Tibial nerve (tissue), 4 donors: Measurements from ENCODE around the gene STOX1. TPM values are rescaled to one million over a fixed set of nuclear protein-coding genes. Genes with fewer than 3 reads are reported as not detected.
"Not testable (repeated sequence)": the region's sequence is repeated elsewhere in the genome, so short reads cannot be mapped to it uniquely, and the experiment has no call there.

ENCODE experiments used
- DNase-seq, 2 donors: peaks; one replicate each; pipeline ENCODE4 v3.0.0-alpha.2; 2019; ENCODE audit warnings: low spot score in 2 of 2
- H3K27ac ChIP-seq, 4 donors: fragments of 200-600 bp; sonication (generic) in 3 of 4; one replicate each; pipeline ENCODE4 v1.5.1; 2017 to 2019; ENCODE audit warnings: mild to moderate bottlenecking in 1 of 4
- H3K27me3 ChIP-seq, 2 donors: fragments of 200-600 bp; sonication (generic) in 1 of 2; one replicate each; pipeline versions ENCODE4 v1.5.1 to v1.6.0; 2017 to 2019
- H3K36me3 ChIP-seq, 3 donors: fragments of 200-600 bp; sonication (generic); one replicate each; pipeline ENCODE4 v1.5.1; 2018 to 2019
- H3K4me1 ChIP-seq, 4 donors: fragments of 200-600 bp; sonication (generic) in 3 of 4; one replicate each; pipeline ENCODE4 v1.5.1; 2017 to 2019
- H3K4me3 ChIP-seq, 4 donors: fragments of 200-600 bp; sonication (generic) in 3 of 4; one replicate each; pipeline ENCODE4 v1.5.1; 2017 to 2019; ENCODE audit warnings: mild to moderate bottlenecking in 1 of 4, moderate library complexity in 1 of 4
- H3K9me3 ChIP-seq, 4 donors: fragments of 200-600 bp; sonication (generic) in 3 of 4; one replicate each; pipeline ENCODE4 v1.5.1; 2017 to 2019
- EP300 ChIP-seq, 2 donors: sonication (generic); formaldehyde crosslinking; IDR thresholded peaks; one replicate each; pipeline ENCODE4 v1.6.1; 2017; ENCODE audit warnings: antibody characterized with exemption in 2 of 2, mild to moderate bottlenecking in 1 of 2
- POLR2A ChIP-seq, 2 donors: fragments of 450-650 bp; IDR thresholded peaks; one replicate each; pipeline ENCODE4 v1.6.1; 2017; ENCODE audit warnings: antibody characterized with exemption in 2 of 2, mild to moderate bottlenecking in 2 of 2, moderate library complexity in 2 of 2
- WGBS, 2 donors: methylation state at CpG; one replicate each; pipeline ENCODE4 v1.1.5; 2018; 5-methylcytosine and 5-hydroxymethylcytosine counted together
- total RNA-seq, 4 donors: library from RNA; depleted of rRNA; stranded (reverse); fragments of >200 nt; gene quantifications; one replicate each; pipeline ENCODE4 v1.1.0, GENCODE V29; 2016
- TF ChIP-seq, protein P1 (sequence below), 5 experiments: fragments of 200-600 bp in 3 of 5; fragments of 450-650 bp in 2 of 5; sonication (generic) in 3 of 5; IDR thresholded peaks; one replicate each; pipeline ENCODE4 v1.5.1; 2016 to 2019; ENCODE audit warnings: antibody characterized with exemption in 5 of 5, mild to moderate bottlenecking in 3 of 5, moderate library complexity in 2 of 5

Gene STOX1
- total RNA-seq, 4 donors from 2014 or later = 1.2 to 5.7 (median 3.2) TPM

DNA sequence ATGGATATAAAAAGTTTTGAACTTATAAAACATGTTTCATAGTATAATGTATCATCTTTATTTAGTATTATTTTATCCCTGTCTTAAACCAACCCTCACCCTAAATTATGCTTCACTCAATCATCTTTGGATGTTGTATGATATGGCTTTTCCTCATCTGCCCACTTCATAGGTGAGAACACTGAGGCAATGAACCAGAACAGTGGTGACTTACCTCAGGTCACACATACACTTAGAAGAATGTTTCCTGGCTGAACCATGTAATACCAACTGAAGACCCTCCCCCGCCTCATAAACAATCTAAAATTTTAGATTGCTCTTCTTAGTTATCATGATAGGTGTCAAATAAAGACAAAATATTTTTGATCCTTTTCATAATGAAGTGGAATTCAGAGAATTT is 22.6 kb upstream of the STOX1 start:
- no peaks in the 10 kb centered on the region for H3K27me3 ChIP-seq
- no peak for DNase-seq
- H3K9me3 ChIP-seq = no peaks in the 10 kb centered on the region
- H3K36me3 ChIP-seq = no peaks in the 10 kb centered on the region
- 95 to 100% methylated on average over 1 of the region's 1 CpG for WGBS, 2 donors
- H3K4me1 ChIP-seq = no peaks in the 10 kb centered on the region
- no peak overlapping the region for H3K4me3 ChIP-seq
- TF ChIP-seq POLR2A (IDR thresholded peaks at IDR 0.05) = no peak
- TF ChIP-seq, protein P1, sequence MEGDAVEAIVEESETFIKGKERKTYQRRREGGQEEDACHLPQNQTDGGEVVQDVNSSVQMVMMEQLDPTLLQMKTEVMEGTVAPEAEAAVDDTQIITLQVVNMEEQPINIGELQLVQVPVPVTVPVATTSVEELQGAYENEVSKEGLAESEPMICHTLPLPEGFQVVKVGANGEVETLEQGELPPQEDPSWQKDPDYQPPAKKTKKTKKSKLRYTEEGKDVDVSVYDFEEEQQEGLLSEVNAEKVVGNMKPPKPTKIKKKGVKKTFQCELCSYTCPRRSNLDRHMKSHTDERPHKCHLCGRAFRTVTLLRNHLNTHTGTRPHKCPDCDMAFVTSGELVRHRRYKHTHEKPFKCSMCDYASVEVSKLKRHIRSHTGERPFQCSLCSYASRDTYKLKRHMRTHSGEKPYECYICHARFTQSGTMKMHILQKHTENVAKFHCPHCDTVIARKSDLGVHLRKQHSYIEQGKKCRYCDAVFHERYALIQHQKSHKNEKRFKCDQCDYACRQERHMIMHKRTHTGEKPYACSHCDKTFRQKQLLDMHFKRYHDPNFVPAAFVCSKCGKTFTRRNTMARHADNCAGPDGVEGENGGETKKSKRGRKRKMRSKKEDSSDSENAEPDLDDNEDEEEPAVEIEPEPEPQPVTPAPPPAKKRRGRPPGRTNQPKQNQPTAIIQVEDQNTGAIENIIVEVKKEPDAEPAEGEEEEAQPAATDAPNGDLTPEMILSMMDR (IDR thresholded peaks at IDR 0.05) = no peak
- no peak for TF ChIP-seq EP300 (IDR thresholded peaks at IDR 0.05)
- no peak overlapping the region for H3K27ac ChIP-seq

DNA sequence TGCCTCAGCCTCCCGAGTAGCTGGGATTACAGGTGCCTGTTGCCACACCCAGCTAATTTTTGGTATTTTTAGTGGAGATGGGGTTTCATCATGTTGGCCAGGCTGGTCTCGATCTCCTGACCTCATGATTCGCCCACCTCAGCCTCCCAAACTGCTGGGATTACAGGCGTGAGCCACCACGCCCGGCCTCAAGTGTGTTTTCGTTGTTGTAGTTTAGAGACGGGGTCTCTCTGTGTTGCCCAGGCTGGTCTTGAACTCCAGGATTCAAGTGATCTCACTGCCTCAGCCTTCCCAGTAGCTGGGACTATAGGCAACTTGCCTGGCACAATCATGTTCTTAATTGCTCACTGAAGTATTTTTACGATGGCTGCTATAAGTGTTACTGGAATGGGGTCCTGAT is 16.5 kb upstream of the STOX1 start:
- not testable (repeated sequence) for H3K9me3 ChIP-seq, H3K27ac ChIP-seq, H3K4me3 ChIP-seq, DNase-seq, H3K36me3 ChIP-seq, H3K27me3 ChIP-seq
- 92 to 93% methylated on average over 9 of the region's 9 CpGs for WGBS, 2 donors
- H3K4me1 ChIP-seq = peaks cover 0 to 12% (median 2%) of the 10 kb centered on the region in 4 donors

GRCh38 chr10:68811314-68812009 is 15.9 kb upstream of the STOX1 start:
- H3K27ac ChIP-seq = no peak overlapping the region
- H3K27me3 ChIP-seq = no peaks in the 10 kb centered on the region
- no peak for DNase-seq
- H3K9me3 ChIP-seq = no peaks in the 10 kb centered on the region
- no peaks in the 10 kb centered on the region for H3K36me3 ChIP-seq
- H3K4me1 ChIP-seq = peaks cover 0 to 12% (median 2%) of the 10 kb centered on the region in 4 donors
- TF ChIP-seq, protein P1 (IDR thresholded peaks at IDR 0.05) = no peak
- TF ChIP-seq EP300 (IDR thresholded peaks at IDR 0.05) (no peak), POLR2A (IDR thresholded peaks at IDR 0.05) (no peak)
- H3K4me3 ChIP-seq = no peak overlapping the region
- 79 to 81% methylated on average over 7 of the region's 7 CpGs for WGBS, 2 donors

DNA sequence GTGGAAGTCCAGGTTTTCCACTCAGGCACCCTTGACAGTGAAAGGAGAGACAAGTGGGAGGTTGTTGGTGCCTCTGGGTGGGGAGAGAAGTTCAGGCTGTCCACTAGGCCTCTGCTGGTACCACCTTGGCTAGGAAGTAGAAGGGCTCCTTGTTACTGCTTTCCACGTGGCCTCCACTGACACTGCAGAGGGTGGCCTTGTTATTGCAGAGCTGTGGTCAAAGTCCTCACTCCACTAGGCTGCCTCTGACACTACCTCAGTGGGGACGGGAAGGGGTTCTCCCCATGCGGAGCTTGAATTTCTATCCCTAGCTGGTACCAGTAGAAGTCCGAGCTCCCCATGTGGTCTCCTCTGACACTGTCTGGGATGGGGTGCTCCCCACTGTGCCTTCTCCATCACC is 14.9 kb upstream of the STOX1 start:
- TF ChIP-seq EP300 (IDR thresholded peaks at IDR 0.05) (no peak), POLR2A (IDR thresholded peaks at IDR 0.05) (no peak)
- TF ChIP-seq, protein P1 (IDR thresholded peaks at IDR 0.05) = no peak
- no peaks in the 10 kb centered on the region for H3K27me3 ChIP-seq
- no peak overlapping the region for H3K4me3 ChIP-seq
- H3K27ac ChIP-seq = no peak overlapping the region
- 88 to 89% methylated on average over 4 of the region's 4 CpGs for WGBS, 2 donors
- H3K36me3 ChIP-seq = no peaks in the 10 kb centered on the region
- DNase-seq = no peak
- H3K4me1 ChIP-seq = peaks cover 0 to 12% (median 2%) of the 10 kb centered on the region in 4 donors
- no peaks in the 10 kb centered on the region for H3K9me3 ChIP-seq

DNA sequence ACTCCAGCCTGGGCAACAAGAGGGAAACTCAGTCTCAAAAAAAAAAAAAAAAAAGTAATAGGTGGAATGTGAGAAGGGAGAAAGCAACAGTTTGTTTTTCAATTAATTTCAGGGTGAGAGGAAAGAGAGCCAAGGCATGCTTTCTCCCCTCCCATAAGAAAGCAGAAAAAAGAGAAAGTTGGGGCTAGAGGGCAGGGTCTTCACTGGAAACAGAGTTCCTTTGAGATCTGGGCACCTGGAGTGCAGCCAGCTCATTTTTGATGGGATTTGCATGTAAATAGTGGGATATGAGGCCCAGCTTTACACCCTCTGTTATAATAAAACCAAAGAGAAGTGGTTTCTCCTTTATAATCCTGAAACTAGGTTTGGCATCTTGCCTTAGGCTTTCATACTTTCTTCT is 13.8 kb upstream of the STOX1 start:
- no peak for TF ChIP-seq EP300 (IDR thresholded peaks at IDR 0.05)
- TF ChIP-seq POLR2A (IDR thresholded peaks at IDR 0.05) = no peak
- TF ChIP-seq, protein P1 (IDR thresholded peaks at IDR 0.05) = no peak
- Histone ChIP-seq H3K4me3 (no peak overlapping the region), H3K4me1 (peaks cover 0 to 12% (median 2%) of the 10 kb centered on the region in 4 donors)

More for the DNA sequence above, 13.8 kb upstream of the STOX1 start:
- Histone ChIP-seq H3K27me3 (no peaks in the 10 kb centered on the region), H3K36me3 (no peaks in the 10 kb centered on the region), H3K27ac (no peak overlapping the region), H3K9me3 (no peaks in the 10 kb centered on the region)
- DNase-seq = no peak
